WTC11 (cell line): Measurements from ENCODE around the gene ZMIZ1. TPM values are rescaled to one million over a fixed set of nuclear protein-coding genes. Genes with fewer than 3 reads are reported as not detected.

Experiments
- ATAC-seq: fragments of 200-7000 bp; cut with Tn5 transposase; 2 replicates; pipeline ENCODE4 v1.10.0; 2021; ENCODE audit warnings: mild to moderate bottlenecking, moderate library complexity
- CTCF ChIA-PET: fragments of 300-600 bp; sonication (Branson Sonifier 250); formaldehyde crosslinking; loops from one replicate; lab custom pipeline; 2021; ENCODE audit warnings: antibody characterized with exemption; lab: Charles Lee
- POLR2A ChIA-PET: fragments of 350-600 bp; sonication (Branson Sonifier 250); formaldehyde crosslinking; loops from one replicate; lab custom pipeline; 2021; ENCODE audit warnings: antibody characterized with exemption; lab: Charles Lee
- DNase-seq: peaks from one replicate; pipeline ENCODE4 v3.0.0; 2021; ENCODE audit warnings: low spot score
- H3K27ac Mint-ChIP-seq: 2 replicates; pipeline ENCODE4 v1.8.0; 2021; ENCODE audit warnings: mixed read lengths
- H3K27me3 Mint-ChIP-seq: 2 replicates; pipeline ENCODE4 v1.8.0; 2021; ENCODE audit warnings: low read depth, mild to moderate bottlenecking, moderate library complexity, mixed read lengths
- H3K36me3 Mint-ChIP-seq: 2 replicates; pipeline ENCODE4 v1.8.0; 2021; ENCODE audit warnings: mixed read lengths
- H3K4me1 Mint-ChIP-seq: 2 replicates; pipeline ENCODE4 v1.8.0; 2022; ENCODE audit warnings: mixed read lengths
- H3K4me3 Mint-ChIP-seq: 2 replicates; pipeline ENCODE4 v1.8.0; 2021; ENCODE audit warnings: mild to moderate bottlenecking, moderate library complexity, mixed read lengths
- H3K9me3 Mint-ChIP-seq: 2 replicates; pipeline ENCODE4 v1.8.0; 2021; ENCODE audit warnings: mixed read lengths
- CREM ChIP-seq: sonication (generic); formaldehyde crosslinking; IDR thresholded peaks from 2 replicates; pipeline ENCODE4 v1.8.1; 2022; ENCODE audit warnings: mild to moderate bottlenecking, missing genetic modification reagents, moderate library complexity
- FOXJ3 ChIP-seq: sonication (generic); formaldehyde crosslinking; IDR thresholded peaks from 2 replicates; pipeline ENCODE4 v1.9.0; 2021; ENCODE audit warnings: missing genetic modification reagents, mild to moderate bottlenecking, borderline replicate concordance
- GTF2I ChIP-seq: fragments of 250-450 bp; sonication (Bioruptor Pico); conservative IDR thresholded peaks from 2 replicates; pipeline ENCODE4 v1.4.0; 2021; ENCODE audit warnings: mild to moderate bottlenecking
- HMGA2 ChIP-seq: fragments of 250-450 bp; sonication (Bioruptor Pico); IDR thresholded peaks from 2 replicates; pipeline ENCODE4 v1.4.0; 2021; ENCODE audit warnings: mild to moderate bottlenecking, moderate library complexity
- JUN ChIP-seq: sonication (generic); formaldehyde crosslinking; IDR thresholded peaks from 2 replicates; pipeline ENCODE4 v1.8.0; 2023; ENCODE audit warnings: mild to moderate bottlenecking, missing genetic modification reagents
- KAT7 ChIP-seq: sonication (generic); formaldehyde crosslinking; IDR thresholded peaks from 2 replicates; pipeline ENCODE4 v1.8.1; 2023; ENCODE audit warnings: missing genetic modification reagents, mild to moderate bottlenecking, borderline replicate concordance
- NFATC4 ChIP-seq: fragments of 250-450 bp; sonication (Bioruptor Pico); IDR thresholded peaks from 2 replicates; pipeline ENCODE4 v1.9.0; 2021; ENCODE audit warnings: mild to moderate bottlenecking
- NFE2L1 ChIP-seq: sonication (generic); formaldehyde crosslinking; IDR thresholded peaks from 2 replicates; pipeline ENCODE4 v1.8.1; 2023; ENCODE audit warnings: missing genetic modification reagents
- NFYB ChIP-seq: sonication (generic); formaldehyde crosslinking; conservative IDR thresholded peaks from 2 replicates; pipeline ENCODE4 v1.8.0; 2022; ENCODE audit warnings: low read depth, missing genetic modification reagents
- PRRX2 ChIP-seq: fragments of 250-450 bp; sonication (Bioruptor Pico); IDR thresholded peaks from 2 replicates; pipeline ENCODE4 v1.8.0; 2021; ENCODE audit warnings: mild to moderate bottlenecking
- SOX15 ChIP-seq: fragments of 250-450 bp; sonication (Bioruptor Pico); IDR thresholded peaks from 2 replicates; pipeline ENCODE4 v1.9.0; 2021; ENCODE audit warnings: mild to moderate bottlenecking
- ZNF138 ChIP-seq: sonication (generic); formaldehyde crosslinking; conservative IDR thresholded peaks from 2 replicates; pipeline ENCODE4 v1.8.1; 2022; ENCODE audit warnings: mild to moderate bottlenecking, moderate library complexity, missing genetic modification reagents
- ZNF423 ChIP-seq: fragments of 250-450 bp; sonication (Bioruptor Pico); IDR thresholded peaks from 2 replicates; pipeline ENCODE4 v2.1.2; 2022; ENCODE audit warnings: mild to moderate bottlenecking, moderate library complexity
- ZNF671 ChIP-seq: fragments of 250-450 bp; sonication (Bioruptor Pico); IDR thresholded peaks from 2 replicates; pipeline ENCODE4 v1.8.0; 2021; ENCODE audit warnings: mild to moderate bottlenecking
- total RNA-seq: library from RNA; stranded (reverse); gene quantifications from 3 replicates; pipeline ENCODE4 v1.2.3, GENCODE V29; 2021
- TF ChIP-seq, protein P1 (sequence below): fragments of 250-450 bp; sonication (Bioruptor Pico); IDR thresholded peaks from 2 replicates; pipeline ENCODE4 v1.9.0; 2021; ENCODE audit warnings: mild to moderate bottlenecking
- TF ChIP-seq, protein P2 (sequence below): fragments of 250-450 bp; sonication (Bioruptor Pico); IDR thresholded peaks from 2 replicates; pipeline ENCODE4 v2.1.2; 2022; ENCODE audit warnings: mild to moderate bottlenecking, moderate library complexity
- TF ChIP-seq, protein P3 (sequence below): sonication (generic); formaldehyde crosslinking; IDR thresholded peaks from 2 replicates; pipeline ENCODE4 v1.8.1; 2022; ENCODE audit warnings: mild to moderate bottlenecking, missing genetic modification reagents, moderate library complexity, borderline replicate concordance
- TF ChIP-seq, protein P4 (sequence below): sonication (generic); formaldehyde crosslinking; IDR thresholded peaks from 2 replicates; pipeline ENCODE4 v1.8.0; 2022; ENCODE audit warnings: mild to moderate bottlenecking, missing genetic modification reagents
- TF ChIP-seq, protein P5 (sequence below): sonication (generic); formaldehyde crosslinking; IDR thresholded peaks from 2 replicates; pipeline ENCODE4 v1.8.0; 2022; ENCODE audit warnings: mild to moderate bottlenecking, missing genetic modification reagents
- TF ChIP-seq, protein P6 (sequence below): sonication (generic); formaldehyde crosslinking; IDR thresholded peaks from 2 replicates; pipeline ENCODE4 v1.8.1; 2022; ENCODE audit warnings: low read depth, missing genetic modification reagents, borderline replicate concordance

The ZMIZ1 gene
- total RNA-seq, 1 experiment from 2014 or later: 44.4 TPM

DNA sequence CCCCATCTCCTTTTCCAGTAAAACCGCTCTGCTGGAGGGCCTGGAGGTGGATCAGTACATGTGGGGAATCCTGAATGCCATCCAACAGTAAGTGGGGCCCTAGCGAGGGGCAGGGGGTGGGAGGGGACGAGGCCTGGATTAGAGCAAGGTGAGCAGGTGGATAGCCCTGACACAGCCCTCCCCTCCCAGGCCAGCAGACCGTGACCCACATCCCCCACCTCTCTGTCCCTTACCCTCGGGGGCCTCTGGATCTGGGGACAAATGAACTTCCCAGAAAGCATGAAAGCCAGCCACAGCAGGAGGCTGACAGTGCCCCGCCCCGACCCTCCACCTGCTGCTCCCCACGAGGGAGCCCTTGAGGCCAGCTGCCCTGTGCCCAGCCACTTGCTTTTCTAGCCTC is 236.7 kb downstream of the ZMIZ1 start:
- Mint-ChIP-seq H3K4me3 (no peak overlapping the region), H3K36me3 (peaks cover 33% of the 10 kb centered on the region), H3K9me3 (no peaks in the 10 kb centered on the region), H3K4me1 (no peaks in the 10 kb centered on the region), H3K27ac (no peak overlapping the region), H3K27me3 (no peaks in the 10 kb centered on the region)
- ATAC-seq (no peak), DNase-seq (no peak)
- CTCF ChIA-PET: interaction anchor here (1.1 kb wide), 1 partner anchor 13 kb away, joined by 3 read pairs; no protein-coding TSS in a partner anchor
- POLR2A ChIA-PET: no interaction called here
- TF ChIP-seq ZNF671 (CRISPR knock-in tag): no peak
- TF ChIP-seq PRRX2 (CRISPR knock-in tag): no peak
- TF ChIP-seq, protein P1, sequence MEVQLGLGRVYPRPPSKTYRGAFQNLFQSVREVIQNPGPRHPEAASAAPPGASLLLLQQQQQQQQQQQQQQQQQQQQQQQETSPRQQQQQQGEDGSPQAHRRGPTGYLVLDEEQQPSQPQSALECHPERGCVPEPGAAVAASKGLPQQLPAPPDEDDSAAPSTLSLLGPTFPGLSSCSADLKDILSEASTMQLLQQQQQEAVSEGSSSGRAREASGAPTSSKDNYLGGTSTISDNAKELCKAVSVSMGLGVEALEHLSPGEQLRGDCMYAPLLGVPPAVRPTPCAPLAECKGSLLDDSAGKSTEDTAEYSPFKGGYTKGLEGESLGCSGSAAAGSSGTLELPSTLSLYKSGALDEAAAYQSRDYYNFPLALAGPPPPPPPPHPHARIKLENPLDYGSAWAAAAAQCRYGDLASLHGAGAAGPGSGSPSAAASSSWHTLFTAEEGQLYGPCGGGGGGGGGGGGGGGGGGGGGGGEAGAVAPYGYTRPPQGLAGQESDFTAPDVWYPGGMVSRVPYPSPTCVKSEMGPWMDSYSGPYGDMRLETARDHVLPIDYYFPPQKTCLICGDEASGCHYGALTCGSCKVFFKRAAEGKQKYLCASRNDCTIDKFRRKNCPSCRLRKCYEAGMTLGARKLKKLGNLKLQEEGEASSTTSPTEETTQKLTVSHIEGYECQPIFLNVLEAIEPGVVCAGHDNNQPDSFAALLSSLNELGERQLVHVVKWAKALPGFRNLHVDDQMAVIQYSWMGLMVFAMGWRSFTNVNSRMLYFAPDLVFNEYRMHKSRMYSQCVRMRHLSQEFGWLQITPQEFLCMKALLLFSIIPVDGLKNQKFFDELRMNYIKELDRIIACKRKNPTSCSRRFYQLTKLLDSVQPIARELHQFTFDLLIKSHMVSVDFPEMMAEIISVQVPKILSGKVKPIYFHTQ (CRISPR knock-in tag): no peak
- TF ChIP-seq KAT7 (CRISPR knock-in tag): no peak
- TF ChIP-seq, protein P2, sequence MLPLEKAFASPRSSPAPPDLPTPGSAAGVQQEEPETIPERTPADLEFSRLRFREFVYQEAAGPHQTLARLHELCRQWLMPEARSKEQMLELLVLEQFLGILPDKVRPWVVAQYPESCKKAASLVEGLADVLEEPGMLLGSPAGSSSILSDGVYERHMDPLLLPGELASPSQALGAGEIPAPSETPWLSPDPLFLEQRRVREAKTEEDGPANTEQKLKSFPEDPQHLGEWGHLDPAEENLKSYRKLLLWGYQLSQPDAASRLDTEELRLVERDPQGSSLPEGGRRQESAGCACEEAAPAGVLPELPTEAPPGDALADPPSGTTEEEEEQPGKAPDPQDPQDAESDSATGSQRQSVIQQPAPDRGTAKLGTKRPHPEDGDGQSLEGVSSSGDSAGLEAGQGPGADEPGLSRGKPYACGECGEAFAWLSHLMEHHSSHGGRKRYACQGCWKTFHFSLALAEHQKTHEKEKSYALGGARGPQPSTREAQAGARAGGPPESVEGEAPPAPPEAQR: no peak
- TF ChIP-seq NFATC4 (CRISPR knock-in tag): no peak
- TF ChIP-seq JUN: no peak
- no peak for TF ChIP-seq FOXJ3 (CRISPR knock-in tag)
- TF ChIP-seq NFYB (CRISPR knock-in tag): no peak
- TF ChIP-seq, protein P3, sequence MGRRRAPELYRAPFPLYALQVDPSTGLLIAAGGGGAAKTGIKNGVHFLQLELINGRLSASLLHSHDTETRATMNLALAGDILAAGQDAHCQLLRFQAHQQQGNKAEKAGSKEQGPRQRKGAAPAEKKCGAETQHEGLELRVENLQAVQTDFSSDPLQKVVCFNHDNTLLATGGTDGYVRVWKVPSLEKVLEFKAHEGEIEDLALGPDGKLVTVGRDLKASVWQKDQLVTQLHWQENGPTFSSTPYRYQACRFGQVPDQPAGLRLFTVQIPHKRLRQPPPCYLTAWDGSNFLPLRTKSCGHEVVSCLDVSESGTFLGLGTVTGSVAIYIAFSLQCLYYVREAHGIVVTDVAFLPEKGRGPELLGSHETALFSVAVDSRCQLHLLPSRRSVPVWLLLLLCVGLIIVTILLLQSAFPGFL (CRISPR knock-in tag): no peak
- TF ChIP-seq, protein P4, sequence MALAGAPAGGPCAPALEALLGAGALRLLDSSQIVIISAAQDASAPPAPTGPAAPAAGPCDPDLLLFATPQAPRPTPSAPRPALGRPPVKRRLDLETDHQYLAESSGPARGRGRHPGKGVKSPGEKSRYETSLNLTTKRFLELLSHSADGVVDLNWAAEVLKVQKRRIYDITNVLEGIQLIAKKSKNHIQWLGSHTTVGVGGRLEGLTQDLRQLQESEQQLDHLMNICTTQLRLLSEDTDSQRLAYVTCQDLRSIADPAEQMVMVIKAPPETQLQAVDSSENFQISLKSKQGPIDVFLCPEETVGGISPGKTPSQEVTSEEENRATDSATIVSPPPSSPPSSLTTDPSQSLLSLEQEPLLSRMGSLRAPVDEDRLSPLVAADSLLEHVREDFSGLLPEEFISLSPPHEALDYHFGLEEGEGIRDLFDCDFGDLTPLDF (CRISPR knock-in tag): no peak

DNA sequence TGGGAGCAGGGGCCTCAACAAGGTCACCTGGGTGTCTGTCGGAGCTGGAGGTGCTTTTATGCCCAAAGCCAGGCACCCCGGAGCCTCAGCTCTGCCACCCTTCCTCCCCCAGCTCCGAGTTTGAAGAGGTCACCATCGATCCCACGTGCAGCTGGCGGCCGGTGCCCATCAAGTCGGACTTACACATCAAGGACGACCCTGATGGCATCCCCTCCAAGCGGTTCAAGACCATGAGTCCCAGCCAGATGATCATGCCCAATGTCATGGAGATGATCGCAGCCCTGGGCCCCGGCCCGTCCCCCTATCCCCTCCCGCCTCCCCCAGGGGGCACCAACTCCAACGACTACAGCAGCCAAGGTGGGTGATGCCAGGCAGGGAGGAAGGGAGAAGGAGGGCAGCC is 237.2 kb downstream of the ZMIZ1 start:
- TF ChIP-seq HMGA2 (CRISPR knock-in tag) (no peak), GTF2I (no peak), NFE2L1 (no peak), SOX15 (no peak), CREM (no peak), ZNF138 (no peak), ZNF423 (CRISPR knock-in tag) (no peak)
- TF ChIP-seq, protein P5, sequence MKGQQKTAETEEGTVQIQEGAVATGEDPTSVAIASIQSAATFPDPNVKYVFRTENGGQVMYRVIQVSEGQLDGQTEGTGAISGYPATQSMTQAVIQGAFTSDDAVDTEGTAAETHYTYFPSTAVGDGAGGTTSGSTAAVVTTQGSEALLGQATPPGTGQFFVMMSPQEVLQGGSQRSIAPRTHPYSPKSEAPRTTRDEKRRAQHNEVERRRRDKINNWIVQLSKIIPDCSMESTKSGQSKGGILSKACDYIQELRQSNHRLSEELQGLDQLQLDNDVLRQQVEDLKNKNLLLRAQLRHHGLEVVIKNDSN (CRISPR knock-in tag): no peak
- TF ChIP-seq, protein P6, sequence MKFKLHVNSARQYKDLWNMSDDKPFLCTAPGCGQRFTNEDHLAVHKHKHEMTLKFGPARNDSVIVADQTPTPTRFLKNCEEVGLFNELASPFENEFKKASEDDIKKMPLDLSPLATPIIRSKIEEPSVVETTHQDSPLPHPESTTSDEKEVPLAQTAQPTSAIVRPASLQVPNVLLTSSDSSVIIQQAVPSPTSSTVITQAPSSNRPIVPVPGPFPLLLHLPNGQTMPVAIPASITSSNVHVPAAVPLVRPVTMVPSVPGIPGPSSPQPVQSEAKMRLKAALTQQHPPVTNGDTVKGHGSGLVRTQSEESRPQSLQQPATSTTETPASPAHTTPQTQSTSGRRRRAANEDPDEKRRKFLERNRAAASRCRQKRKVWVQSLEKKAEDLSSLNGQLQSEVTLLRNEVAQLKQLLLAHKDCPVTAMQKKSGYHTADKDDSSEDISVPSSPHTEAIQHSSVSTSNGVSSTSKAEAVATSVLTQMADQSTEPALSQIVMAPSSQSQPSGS (CRISPR knock-in tag): no peak
- TF ChIP-seq, all 79 proteins: peak for 0
- ChIA-PET CTCF (interaction anchor here (1.1 kb wide), 1 partner anchor 13 kb away, joined by 3 read pairs; no protein-coding TSS in a partner anchor), POLR2A (no interaction called here)
- Mint-ChIP-seq H3K9me3 (no peaks in the 10 kb centered on the region), H3K36me3 (peaks cover 29% of the 10 kb centered on the region), H3K27ac (no peak overlapping the region), H3K27me3 (no peaks in the 10 kb centered on the region), H3K4me1 (no peaks in the 10 kb centered on the region), H3K4me3 (no peak overlapping the region)
- ATAC-seq (no peak), DNase-seq (no peak)
